Keratinocyte (primary cell): ENCODE results near the gene TMEM243. TPM values are rescaled to one million over a fixed set of nuclear protein-coding genes. Genes with fewer than 3 reads are reported as not detected.

Source experiments
- DNase-seq: peaks from one replicate; pipeline ENCODE4 v3.0.0-alpha.2; 2011; ENCODE audit warnings: low read depth, missing footprints, low spot score
- FAIRE-seq: peaks from 2 replicates; lab custom pipeline; 2011; peaks lifted over from hg19 to GRCh38; lab: Jason Lieb, UNC
- H2AFZ ChIP-seq: 2 replicates; pipeline ENCODE4 v1.6.0; 2012; ENCODE audit warnings: low read length, control low read depth, inconsistent platforms; ENCODE audit not compliant: control insufficient read depth
- H3K27ac ChIP-seq: 2 replicates; pipeline ENCODE4 v1.5.1; 2011; ENCODE audit warnings: low read length; ENCODE audit not compliant: control insufficient read depth, insufficient read depth
- H3K27me3 ChIP-seq: 3 replicates; pipeline ENCODE4 v1.6.0; 2011; ENCODE audit warnings: low read length; ENCODE audit not compliant: control insufficient read depth, insufficient read depth; ENCODE audit errors: extremely low read depth
- H3K36me3 ChIP-seq, 2 experiments: 2 replicates in 1 of 2; 3 replicates in 1 of 2; pipeline ENCODE4 v1.5.1; 2011; ENCODE audit warnings: low read length in 2 of 2, mild to moderate bottlenecking in 1 of 2; ENCODE audit not compliant: control insufficient read depth in 2 of 2, insufficient read depth in 2 of 2; ENCODE audit errors: extremely low read depth in 1 of 2
- H3K4me1 ChIP-seq: 3 replicates; pipeline ENCODE4 v1.5.1; 2011; ENCODE audit warnings: low read length; ENCODE audit not compliant: control insufficient read depth, insufficient read depth; ENCODE audit errors: extremely low read depth
- H3K4me2 ChIP-seq: 3 replicates; pipeline ENCODE4 v1.6.0; 2011; ENCODE audit warnings: low read depth, low read length; ENCODE audit not compliant: control insufficient read depth, insufficient read depth; ENCODE audit errors: extremely low read depth
- H3K4me3 ChIP-seq, 3 experiments: fragments of 200-600 bp in 1 of 3; sonication (generic) in 1 of 3; 2 replicates in 2 of 3; 3 replicates in 1 of 3; pipeline ENCODE4 v1.5.1; 2011 to 2016; ENCODE audit warnings: low read length in 3 of 3, mild to moderate bottlenecking in 3 of 3, control low read depth in 2 of 3, inconsistent platforms in 1 of 3, low read depth in 1 of 3, mixed read lengths in 1 of 3, mixed run types in 1 of 3, moderate library complexity in 1 of 3; ENCODE audit not compliant: control insufficient read depth in 2 of 3, insufficient read depth in 2 of 3; ENCODE audit errors: extremely low read depth in 1 of 3
- H3K79me2 ChIP-seq: 2 replicates; pipeline ENCODE4 v1.6.0; 2012; ENCODE audit warnings: low read length; ENCODE audit not compliant: control insufficient read depth, insufficient read depth
- H3K9ac ChIP-seq: 3 replicates; pipeline ENCODE4 v1.6.0; 2011; ENCODE audit warnings: low read length; ENCODE audit not compliant: control insufficient read depth, insufficient read depth; ENCODE audit errors: extremely low read depth
- H3K9me1 ChIP-seq: 3 replicates; pipeline ENCODE4 v1.6.0; 2011; ENCODE audit warnings: low read length; ENCODE audit not compliant: control insufficient read depth, insufficient read depth; ENCODE audit errors: extremely low read depth
- H3K9me3 ChIP-seq: 2 replicates; pipeline ENCODE4 v1.5.1; 2012; ENCODE audit warnings: low read depth, low read length; ENCODE audit not compliant: control insufficient read depth
- H4K20me1 ChIP-seq: 3 replicates; pipeline ENCODE4 v1.6.0; 2011; ENCODE audit warnings: low read length; ENCODE audit not compliant: control insufficient read depth, insufficient read depth; ENCODE audit errors: extremely low read depth
- EZH2 ChIP-seq: IDR thresholded peaks from one replicate; pipeline ENCODE4 v1.6.1; 2012; ENCODE audit warnings: inconsistent platforms, mild to moderate bottlenecking, low read length, moderate library complexity
- dilution Hi-C: fragments of 300-500 bp; cut with MboI; formaldehyde crosslinking; loops from one replicate; pipeline ENCODE4 v1.7.0; 2020; ENCODE audit warnings: low sequenced_read_pairs; ENCODE audit not compliant: extremely low pct_ligation_motif_present
- polyA plus RNA-seq, 5 experiments: library from polyadenylated mRNA; depleted of rRNA in 3 of 5; stranded (reverse) in 3 of 5; stranded (forward) in 1 of 5; unstranded in 1 of 5; fragments of >200 nt; gene quantifications; 1 replicate in 1 of 5; 2 replicates in 3 of 5; 3 replicates in 1 of 5; pipeline versions ENCODE4 v1.2.1 to v1.2.3, GENCODE V29; 2011 to 2012; ENCODE audit warnings: missing spikeins in 2 of 5, low read depth in 1 of 5, low replicate concordance in 1 of 5
- TF ChIP-seq, protein P1 (sequence below), 3 experiments: IDR thresholded peaks in 1 of 3; conservative IDR thresholded peaks in 1 of 3; optimal IDR thresholded peaks in 1 of 3; 2 replicates in 2 of 3; 3 replicates in 1 of 3; pipeline versions ENCODE3 to v1.5.1; 2011; ENCODE audit warnings: low read length in 3 of 3, mild to moderate bottlenecking in 3 of 3, moderate library complexity in 2 of 3, control low read depth in 1 of 3, inconsistent platforms in 1 of 3; ENCODE audit not compliant: insufficient read depth in 2 of 3; ENCODE audit errors: extremely low read depth in 1 of 3

The TMEM243 gene
- polyA plus RNA-seq, 1 donor (not counting 4 experiments of a cell fraction or from before 2014, with no cell fraction given) = 30.6 TPM

- Histone ChIP-seq H3K9ac (no peak overlapping the region), H3K9me3 (no peaks in the 10 kb centered on the region), H3K27ac (no peak overlapping the region), H3K79me2 (no peaks in the 10 kb centered on the region), H3K4me2 (no peak overlapping the region), H3K27me3 (peaks cover under 1% of the 10 kb centered on the region), H3K9me1 (no peaks in the 10 kb centered on the region), H3K36me3 (no peaks in the 10 kb centered on the region), H3K4me1 (peaks cover 15% of the 10 kb centered on the region), H2AFZ (no peak overlapping the region), H3K4me3 (no peak overlapping the region), H4K20me1 (no peaks in the 10 kb centered on the region)
- no peak for FAIRE-seq
- dilution Hi-C loops = no loop called here
- TF ChIP-seq EZH2 = no peak
- TF ChIP-seq, protein P1, sequence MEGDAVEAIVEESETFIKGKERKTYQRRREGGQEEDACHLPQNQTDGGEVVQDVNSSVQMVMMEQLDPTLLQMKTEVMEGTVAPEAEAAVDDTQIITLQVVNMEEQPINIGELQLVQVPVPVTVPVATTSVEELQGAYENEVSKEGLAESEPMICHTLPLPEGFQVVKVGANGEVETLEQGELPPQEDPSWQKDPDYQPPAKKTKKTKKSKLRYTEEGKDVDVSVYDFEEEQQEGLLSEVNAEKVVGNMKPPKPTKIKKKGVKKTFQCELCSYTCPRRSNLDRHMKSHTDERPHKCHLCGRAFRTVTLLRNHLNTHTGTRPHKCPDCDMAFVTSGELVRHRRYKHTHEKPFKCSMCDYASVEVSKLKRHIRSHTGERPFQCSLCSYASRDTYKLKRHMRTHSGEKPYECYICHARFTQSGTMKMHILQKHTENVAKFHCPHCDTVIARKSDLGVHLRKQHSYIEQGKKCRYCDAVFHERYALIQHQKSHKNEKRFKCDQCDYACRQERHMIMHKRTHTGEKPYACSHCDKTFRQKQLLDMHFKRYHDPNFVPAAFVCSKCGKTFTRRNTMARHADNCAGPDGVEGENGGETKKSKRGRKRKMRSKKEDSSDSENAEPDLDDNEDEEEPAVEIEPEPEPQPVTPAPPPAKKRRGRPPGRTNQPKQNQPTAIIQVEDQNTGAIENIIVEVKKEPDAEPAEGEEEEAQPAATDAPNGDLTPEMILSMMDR (optimal IDR thresholded peaks at IDR 0.05 in 1 of 3, IDR thresholded peaks at IDR 0.05 in 1 of 3, conservative IDR thresholded peaks at IDR 0.05 in 1 of 3; ENCODE audit: extremely low read depth in 1 of 3, insufficient read depth in 2 of 3, low read length in 3 of 3) = no peak
- DNase-seq = peak; percentile 23
Observed at GRCh38 chr7:87225696-87226095, 6.2 kb upstream of the TMEM243 start.

DNA sequence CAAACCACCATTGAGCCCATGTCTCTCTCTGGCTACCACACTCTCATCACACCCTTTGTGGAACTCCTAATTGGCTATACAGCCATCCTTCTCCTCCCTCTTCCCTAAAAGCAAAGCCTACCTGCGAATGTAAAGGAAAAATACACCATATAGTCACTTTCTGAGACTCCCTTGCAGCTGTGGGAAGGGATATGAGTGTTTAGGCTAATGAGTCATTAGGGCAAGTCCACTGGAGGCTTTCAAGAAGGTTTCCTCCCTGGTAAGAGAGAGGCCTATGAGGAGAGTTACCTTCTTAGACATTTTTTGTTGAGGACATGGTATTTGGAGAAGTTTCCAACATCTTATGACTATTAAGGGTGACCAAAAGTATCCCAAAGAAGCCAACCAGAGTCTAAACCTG, 4.1 kb upstream of the TMEM243 start:
- DNase-seq (peak; percentile 30), FAIRE-seq (peak; percentile 36)
- H3K9me3 ChIP-seq = no peaks in the 10 kb centered on the region
- H3K4me2 ChIP-seq = no peak overlapping the region
- peak overlapping the region; percentile 4 for H2AFZ ChIP-seq
- no peak overlapping the region for H3K4me3 ChIP-seq
- no peak overlapping the region for H3K27ac ChIP-seq
- peaks cover 13% of the 10 kb centered on the region for H3K79me2 ChIP-seq
- dilution Hi-C loops = no loop called here
- no peak overlapping the region for H3K9ac ChIP-seq
- no peak for TF ChIP-seq EZH2
- TF ChIP-seq, protein P1 (optimal IDR thresholded peaks at IDR 0.05 in 1 of 3, IDR thresholded peaks at IDR 0.05 in 1 of 3, conservative IDR thresholded peaks at IDR 0.05 in 1 of 3; ENCODE audit: extremely low read depth in 1 of 3, insufficient read depth in 2 of 3, low read length in 3 of 3) = no peak
- no peaks in the 10 kb centered on the region for H3K27me3 ChIP-seq
- H3K36me3 ChIP-seq = no peaks in the 10 kb centered on the region
- peaks cover 16% of the 10 kb centered on the region for H3K4me1 ChIP-seq
- H3K9me1 ChIP-seq = no peaks in the 10 kb centered on the region
- H4K20me1 ChIP-seq = no peaks in the 10 kb centered on the region
